Muscle of leg (tissue), 11 donors: Measurements from ENCODE around the gene FUT1. TPM values are rescaled to one million over a fixed set of nuclear protein-coding genes. Genes with fewer than 3 reads are reported as not detected.
"Not testable (repeated sequence)": the region's sequence is repeated elsewhere in the genome, so short reads cannot be mapped to it uniquely, and the experiment has no call there.

Experiments used
- DNase-seq: peaks from one replicate; pipeline ENCODE4 v3.0.0; 2013
- H3K27ac ChIP-seq: one replicate; pipeline ENCODE4 v1.5.1; 2013; ENCODE audit warnings: mild to moderate bottlenecking, low read length, control low read depth
- H3K27me3 ChIP-seq: one replicate; pipeline ENCODE4 v1.6.1; 2013; ENCODE audit warnings: low read length; ENCODE audit not compliant: control insufficient read depth, insufficient read depth
- H3K36me3 ChIP-seq: one replicate; pipeline ENCODE4 v1.6.1; 2013; ENCODE audit warnings: low read length; ENCODE audit not compliant: control insufficient read depth, insufficient read depth
- H3K4me1 ChIP-seq: one replicate; pipeline ENCODE4 v1.6.1; 2013; ENCODE audit warnings: low read length; ENCODE audit not compliant: control insufficient read depth, insufficient read depth
- H3K4me3 ChIP-seq: one replicate; pipeline ENCODE4 v1.5.1; 2013; ENCODE audit warnings: low read length, control low read depth
- H3K9me3 ChIP-seq: replicated peaks from 2 replicates; pipeline ENCODE4 v1.6.1; 2013; ENCODE audit warnings: low read depth, low read length; ENCODE audit not compliant: control insufficient read depth
- WGBS: methylation state at CpG from one replicate; pipeline ENCODE4 v1.1.5; 2013; ENCODE audit warnings: missing lambda C conversion rate; ENCODE audit not compliant: insufficient coverage; 5-methylcytosine and 5-hydroxymethylcytosine counted together
- polyA plus RNA-seq, 8 donors: library from polyadenylated mRNA; unstranded; fragments of 120-200 nt; gene quantifications; one replicate each; pipeline versions ENCODE4 v1.2.1 to v1.2.3, GENCODE V29; 2013; ENCODE audit warnings: inconsistent platforms in 1 of 8, low replicate concordance in 1 of 8; ENCODE audit not compliant: insufficient read length in 8 of 8, insufficient read depth in 1 of 8
- total RNA-seq: library from RNA; stranded (reverse); fragments of 120-200 nt; gene quantifications from one replicate; pipeline ENCODE4 v1.2.4, GENCODE V29; 2013

The FUT1 gene
- total and polyA plus RNA-seq, 9 donors, result 0.75 to 1.5 (median 1.3) TPM

GRCh38 chr19:48787331-48787730 lies 34.9 kb upstream of the FUT1 start:
- H3K9me3 ChIP-seq, H3K4me1 ChIP-seq, H3K27me3 ChIP-seq, H3K36me3 ChIP-seq, H3K27ac ChIP-seq, DNase-seq, H3K4me3 ChIP-seq: not testable (repeated sequence)
- WGBS, result 92% methylated on average over 9 of the region's 9 CpGs

GRCh38 chr19:48786422-48786821 lies 34.0 kb upstream of the FUT1 start:
- not testable (repeated sequence) for H3K4me3 ChIP-seq, H3K27ac ChIP-seq, H3K9me3 ChIP-seq, H3K27me3 ChIP-seq, H3K36me3 ChIP-seq, H3K4me1 ChIP-seq, DNase-seq
- 100% methylated on average over 4 of the region's 7 CpGs for WGBS

- Histone ChIP-seq H3K27ac (no peak overlapping the region), H3K36me3 (no peaks in the 10 kb centered on the region), H3K27me3 (no peaks in the 10 kb centered on the region), H3K9me3 (no peaks in the 10 kb centered on the region), H3K4me1 (peaks cover 7% of the 10 kb centered on the region), H3K4me3 (no peak overlapping the region)
- DNase-seq, result no peak
- WGBS, result 30% methylated on average over 3 of the region's 5 CpGs
These were observed 32.1 kb upstream of the FUT1 start for GRCh38 chr19:48784527-48784926.

GRCh38 chr19:48780631-48781391 lies 28.4 kb upstream of the FUT1 start:
- H3K4me1 ChIP-seq, result peaks cover 7% of the 10 kb centered on the region
- WGBS, result 52% methylated on average over 5 of the region's 14 CpGs
- H3K27ac ChIP-seq, result no peak overlapping the region
- H3K27me3 ChIP-seq, result no peaks in the 10 kb centered on the region
- DNase-seq, result no peak
- H3K36me3 ChIP-seq, result no peaks in the 10 kb centered on the region
- peaks cover 2% of the 10 kb centered on the region for H3K9me3 ChIP-seq
- H3K4me3 ChIP-seq, result no peak overlapping the region

- H3K27me3 ChIP-seq, result no peaks in the 10 kb centered on the region
- H3K36me3 ChIP-seq, result no peaks in the 10 kb centered on the region
- peaks cover 7% of the 10 kb centered on the region for H3K4me1 ChIP-seq
- DNase-seq, result no peak
- H3K4me3 ChIP-seq, result no peak overlapping the region
- H3K27ac ChIP-seq, result no peak overlapping the region
- no CpG with 5 or more reads among the region's 1 CpG for WGBS
- H3K9me3 ChIP-seq, result peaks cover 2% of the 10 kb centered on the region
These were observed 27.2 kb upstream of the FUT1 start for GRCh38 chr19:48779636-48780035.

- H3K27me3 ChIP-seq, result no peaks in the 10 kb centered on the region
- H3K9me3 ChIP-seq, result peaks cover 2% of the 10 kb centered on the region
- no peak for DNase-seq
- H3K27ac ChIP-seq, result no peak overlapping the region
- 87% methylated on average over 6 of the region's 12 CpGs for WGBS
- no peak overlapping the region for H3K4me3 ChIP-seq
- peaks cover 6% of the 10 kb centered on the region for H3K4me1 ChIP-seq
- H3K36me3 ChIP-seq, result no peaks in the 10 kb centered on the region
These were observed 25.3 kb upstream of the FUT1 start for GRCh38 chr19:48777720-48778119.

GRCh38 chr19:48777139-48777538 lies 24.7 kb upstream of the FUT1 start:
- Histone ChIP-seq H3K27ac (no peak overlapping the region), H3K9me3 (peaks cover 2% of the 10 kb centered on the region), H3K27me3 (no peaks in the 10 kb centered on the region), H3K4me1 (no peaks in the 10 kb centered on the region), H3K4me3 (no peak overlapping the region), H3K36me3 (no peaks in the 10 kb centered on the region)
- no peak for DNase-seq
- WGBS, result no CpG with 5 or more reads among the region's 5 CpGs

GRCh38 chr19:48772503-48772953 lies 20.1 kb upstream of the FUT1 start:
- H3K27ac ChIP-seq, result no peak overlapping the region
- WGBS, result 49% methylated on average over 4 of the region's 13 CpGs
- no peaks in the 10 kb centered on the region for H3K36me3 ChIP-seq
- peak; percentile 54 for DNase-seq
- H3K27me3 ChIP-seq, result peaks cover 9% of the 10 kb centered on the region
- no peak overlapping the region for H3K4me3 ChIP-seq
- no peaks in the 10 kb centered on the region for H3K9me3 ChIP-seq
- H3K4me1 ChIP-seq, result peaks cover 5% of the 10 kb centered on the region

GRCh38 chr19:48770734-48771472 lies 18.5 kb upstream of the FUT1 start:
- Histone ChIP-seq H3K27ac (no peak overlapping the region), H3K27me3 (peaks cover 9% of the 10 kb centered on the region), H3K4me3 (no peak overlapping the region), H3K9me3 (no peaks in the 10 kb centered on the region), H3K36me3 (no peaks in the 10 kb centered on the region), H3K4me1 (peaks cover 5% of the 10 kb centered on the region)
- no peak for DNase-seq
- 69% methylated on average over 8 of the region's 20 CpGs for WGBS

- Histone ChIP-seq H3K4me1 (peaks cover 5% of the 10 kb centered on the region), H3K9me3 (no peaks in the 10 kb centered on the region), H3K4me3 (no peak overlapping the region), H3K36me3 (no peaks in the 10 kb centered on the region), H3K27ac (no peak overlapping the region), H3K27me3 (peaks cover 14% of the 10 kb centered on the region)
- no CpG with 5 or more reads among the region's 7 CpGs for WGBS
- no peak for DNase-seq
These were observed 17.8 kb upstream of the FUT1 start for GRCh38 chr19:48770266-48770665.
